HepG2 (cell line): Measurements from ENCODE around the gene SP140L. TPM values are rescaled to one million over a fixed set of nuclear protein-coding genes. Genes with fewer than 3 reads are reported as not detected.

Experiments
- ATAC-seq: fragments of 200-7000 bp; cut with Tn5 transposase; 3 replicates; pipeline ENCODE4 v1.9.1; 2020; ENCODE audit warnings: mild to moderate bottlenecking, moderate library complexity
- BruUV-seq: library from RNA; stranded (reverse); fragments of 400-500 nt; replicated peaks from 2 replicates; lab custom pipeline; 2021; lab: Mats Ljungman, UMichigan
- CTCF ChIA-PET: fragments of 300-600 bp; formaldehyde crosslinking; extraction: SDS; loops from one replicate; lab custom pipeline; 2021; ENCODE audit warnings: low total read pairs, inconsistent platforms, low intra/inter-chr PET ratio; lab: Yijun Ruan, JAX
- POLR2A ChIA-PET: fragments of 350-600 bp; sonication (Branson Sonifier 250); formaldehyde crosslinking; loops from one replicate; lab custom pipeline; 2020; ENCODE audit warnings: antibody characterized with exemption, inconsistent platforms; lab: Yijun Ruan, JAX
- DNase-seq: peaks from one replicate; pipeline ENCODE4 v3.0.0-alpha.2; 2015; ENCODE audit warnings: low spot score
- FAIRE-seq: peaks from 3 replicates; lab custom pipeline; 2011; peaks lifted over from hg19 to GRCh38; lab: Jason Lieb, UNC
- H2AFZ ChIP-seq: one replicate; pipeline ENCODE4 v1.6.1; 2011; ENCODE audit warnings: low read length, inconsistent platforms
- H3K27ac ChIP-seq: fragments of 300-600 bp; 3 replicates; pipeline ENCODE4 v1.8.0; 2011; ENCODE audit warnings: mixed run types, mild to moderate bottlenecking, mixed read lengths, low read length, inconsistent platforms; ENCODE audit not compliant: insufficient read depth; ENCODE audit errors: extremely low read length
- H3K27me3 ChIP-seq, 2 experiments: fragments of 200-600 bp in 1 of 2; 2 replicates in 1 of 2; 3 replicates in 1 of 2; pipeline versions ENCODE4 v1.6.0 to v1.8.0; 2011; ENCODE audit warnings: low read length in 2 of 2, mild to moderate bottlenecking in 2 of 2, moderate library complexity in 2 of 2, inconsistent platforms in 1 of 2; ENCODE audit not compliant: insufficient read depth in 2 of 2, control insufficient read depth in 1 of 2
- H3K36me3 ChIP-seq, 2 experiments: fragments of 200-600 bp in 1 of 2; replicated peaks in 1 of 2; 2 replicates in 1 of 2; 3 replicates in 1 of 2; pipeline versions ENCODE4 v1.5.1 to v1.8.0; 2011; ENCODE audit warnings: low read length in 2 of 2, inconsistent platforms in 1 of 2; ENCODE audit not compliant: insufficient read depth in 2 of 2, control insufficient read depth in 1 of 2
- H3K4me1 ChIP-seq: 2 replicates; pipeline ENCODE4 v1.5.1; 2012; ENCODE audit warnings: low read length, inconsistent platforms; ENCODE audit not compliant: insufficient read depth
- H3K4me2 ChIP-seq: 2 replicates; pipeline ENCODE4 v1.6.0; 2011; ENCODE audit warnings: low read depth, low read length, inconsistent platforms
- H3K4me3 ChIP-seq, 3 experiments: fragments of 200-600 bp in 1 of 3; sonication (generic), shearing (Covaris generic) in 1 of 3; replicated peaks in 1 of 3; 2 replicates each; pipeline ENCODE4 v1.5.1; 2011 to 2016; ENCODE audit warnings: low read length in 3 of 3, inconsistent platforms in 2 of 3, low read depth in 2 of 3, mild to moderate bottlenecking in 2 of 3, control low read depth in 1 of 3, mixed read lengths in 1 of 3; ENCODE audit not compliant: insufficient read depth in 1 of 3
- H3K79me2 ChIP-seq: one replicate; pipeline ENCODE4 v1.6.1; 2011; ENCODE audit warnings: low read length, inconsistent platforms; ENCODE audit not compliant: insufficient read depth
- H3K9ac ChIP-seq: 2 replicates; pipeline ENCODE4 v1.6.0; 2011; ENCODE audit warnings: mild to moderate bottlenecking, low read depth, low read length, inconsistent platforms; ENCODE audit not compliant: insufficient read depth
- H3K9me3 ChIP-seq: 2 replicates; pipeline ENCODE4 v1.5.1; 2012; ENCODE audit warnings: mild to moderate bottlenecking, low read length
- H4K20me1 ChIP-seq: 2 replicates; pipeline ENCODE4 v1.6.0; 2011; ENCODE audit warnings: inconsistent platforms, mild to moderate bottlenecking, low read length, moderate library complexity; ENCODE audit not compliant: insufficient read depth
- ESRRA ChIP-seq: sonication (generic); formaldehyde crosslinking; IDR thresholded peaks from 2 replicates; pipeline ENCODE4 v1.5.1; 2020; ENCODE audit warnings: mild to moderate bottlenecking, low read depth, missing genetic modification reagents
- KDM6A ChIP-seq: IDR thresholded peaks from 2 replicates; pipeline ENCODE4 v1.6.1; 2016; ENCODE audit warnings: low read depth
- KLF15 ChIP-seq: sonication (generic); formaldehyde crosslinking; IDR thresholded peaks from 2 replicates; pipeline ENCODE4 v1.8.1; 2023; ENCODE audit warnings: borderline replicate concordance, mild to moderate bottlenecking, inconsistent platforms, missing genetic modification reagents, mixed read lengths
- KLF6 ChIP-seq: IDR thresholded peaks from 2 replicates; pipeline ENCODE4 v1.8.0; 2016; ENCODE audit warnings: missing biosample characterization, missing genetic modification reagents
- MIXL1 ChIP-seq: IDR thresholded peaks from 2 replicates; pipeline ENCODE4 v1.6.1; 2016
- MTA1 ChIP-seq: sonication (generic); formaldehyde crosslinking; IDR thresholded peaks from 2 replicates; pipeline ENCODE4 v1.4.0; 2020; ENCODE audit warnings: missing genetic modification reagents, mild to moderate bottlenecking, borderline replicate concordance
- NR2F2 ChIP-seq: IDR thresholded peaks from 2 replicates; pipeline ENCODE4 v1.6.1; 2012; ENCODE audit warnings: low read depth, inconsistent platforms, borderline replicate concordance
- SMYD3 ChIP-seq: sonication (generic); formaldehyde crosslinking; IDR thresholded peaks from 2 replicates; pipeline ENCODE4 v1.8.1; 2023; ENCODE audit warnings: mild to moderate bottlenecking, missing genetic modification reagents
- YEATS2 ChIP-seq: sonication (generic); formaldehyde crosslinking; IDR thresholded peaks from 2 replicates; pipeline ENCODE4 v1.4.0; 2020; ENCODE audit warnings: missing genetic modification reagents, borderline replicate concordance
- ZNF605 ChIP-seq: sonication (generic); formaldehyde crosslinking; IDR thresholded peaks from 2 replicates; pipeline ENCODE4 v1.8.0; 2022; ENCODE audit warnings: mild to moderate bottlenecking, missing genetic modification reagents
- WGBS: methylation state at CpG from one replicate; pipeline ENCODE4 v1.1.6; 2017; ENCODE audit warnings: low lambda C conversion rate; 5-methylcytosine and 5-hydroxymethylcytosine counted together
- in situ Hi-C: cut with HindIII; loops from 2 replicates; pipeline ENCODE4 v1.10.0; 2017; ENCODE audit warnings: low pct_unique_long_range_greater_than_20kb; ENCODE audit not compliant: extremely low pct_ligation_motif_present
- intact Hi-C: fragments of 100-400 bp; cut with micrococcal nuclease; formaldehyde crosslinking; loops from one replicate; pipeline ENCODE4 v1.10.0; 2022; ENCODE audit not compliant: unreplicated experiment
- polyA plus RNA-seq, 8 experiments: library from polyadenylated mRNA; depleted of rRNA in 3 of 8; stranded (reverse) in 7 of 8; unstranded in 1 of 8; fragments of >200 nt; fragmentation: Illumina TruSeq in 4 of 8; extraction: Trizol in 4 of 8; gene quantifications; 2 replicates each; pipeline versions ENCODE4 v1.2.1 to v1.2.3, GENCODE V29; 2011 to 2016; ENCODE audit warnings: low read depth in 4 of 8, missing spikeins in 1 of 8, mixed read lengths in 1 of 8; ENCODE audit not compliant: insufficient read depth in 1 of 8
- total RNA-seq, 5 experiments: library from RNA; depleted of rRNA; stranded (reverse); fragments of >200 nt; fragmentation: Illumina TruSeq; extraction: Trizol; gene quantifications; 2 replicates each; pipeline ENCODE4 v1.2.3, GENCODE V29; 2016; ENCODE audit warnings: low read depth in 1 of 5
- TF ChIP-seq, protein P1 (sequence below): sonication (generic); formaldehyde crosslinking; IDR thresholded peaks from 2 replicates; pipeline ENCODE4 v1.9.0; 2022; ENCODE audit warnings: missing genetic modification reagents, mild to moderate bottlenecking, borderline replicate concordance
- TF ChIP-seq, protein P2 (sequence below), 2 experiments: fragments of 450-650 bp in 1 of 2; sonication (generic) in 1 of 2; formaldehyde crosslinking; IDR thresholded peaks; 2 replicates each; pipeline versions ENCODE4 v1.5.0 to v1.8.0; 2020 to 2022; ENCODE audit warnings: mild to moderate bottlenecking in 1 of 2, missing genetic modification reagents in 1 of 2
- TF ChIP-seq, protein P3 (sequence below): sonication (generic); formaldehyde crosslinking; IDR thresholded peaks from 2 replicates; pipeline ENCODE4 v1.4.0; 2020; ENCODE audit warnings: missing genetic modification reagents

Gene SP140L
- total and polyA plus RNA-seq, 2 of the 13 experiments (the other 11 are each of a cell fraction or from before 2014, with no cell fraction given): 10.9 to 17.5 TPM

DNA sequence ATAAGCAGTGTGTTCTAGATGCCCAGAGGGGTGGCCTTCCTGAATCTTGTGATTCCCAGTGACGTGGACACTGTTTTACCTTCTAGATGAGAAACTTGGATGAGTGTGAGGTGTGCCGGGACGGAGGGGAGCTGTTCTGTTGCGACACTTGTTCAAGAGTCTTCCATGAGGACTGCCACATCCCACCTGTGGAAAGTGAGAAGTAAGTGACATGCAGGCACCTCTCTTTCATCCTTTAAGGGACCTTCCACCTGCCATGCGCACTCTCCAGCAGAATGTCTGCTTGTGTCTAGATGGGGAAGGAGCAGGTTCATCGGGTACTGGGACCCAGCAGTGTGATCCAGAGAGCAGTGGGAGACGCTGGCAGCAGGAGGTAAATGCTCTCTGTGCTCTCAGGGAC, 73.0 kb downstream of the SP140L start:
- ATAC-seq: no peak
- Histone ChIP-seq H3K4me2 (no peak overlapping the region), H4K20me1 (no peaks in the 10 kb centered on the region), H3K9ac (no peak overlapping the region), H3K27ac (no peak overlapping the region), H2AFZ (no peak overlapping the region), H3K4me3 (no peak overlapping the region), H3K79me2 (no peaks in the 10 kb centered on the region), H3K36me3 (peaks cover 1 to 8% of the 10 kb centered on the region in 2 experiments; a peak in 2 of 5 replicates), H3K9me3 (no peaks in the 10 kb centered on the region), H3K4me1 (no peaks in the 10 kb centered on the region), H3K27me3 (no peaks in the 10 kb centered on the region)
- WGBS: 93% methylated on average over 7 of the region's 7 CpGs
- FAIRE-seq: no peak
- intact Hi-C loops: no loop called here
- no TSS peak for BruUV-seq
- TF ChIP-seq KDM6A (CRISPR knock-in tag): no peak
- ChIA-PET CTCF (no interaction called here), POLR2A (no interaction called here)
- in situ Hi-C loops: no loop called here
- no peak for DNase-seq

DNA sequence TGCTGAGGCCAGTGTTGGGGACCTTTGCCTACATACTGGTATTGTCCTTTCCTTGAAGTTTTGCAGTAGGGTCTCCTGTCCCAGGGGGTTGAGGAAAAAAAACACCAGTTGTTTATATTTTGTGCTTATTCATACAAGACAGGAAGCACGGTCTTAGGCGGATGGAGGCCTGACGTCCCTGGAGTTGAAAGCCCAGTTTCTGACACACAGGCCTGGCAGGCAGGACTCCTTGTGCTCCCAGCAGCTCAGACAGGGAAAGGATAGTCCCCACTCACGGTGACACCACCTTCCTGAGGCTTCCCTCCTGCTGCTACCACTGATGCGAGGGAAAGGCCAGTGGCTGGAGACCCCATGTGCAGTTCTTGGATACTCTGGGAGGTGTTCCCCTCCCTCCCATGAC, 73.5 kb downstream of the SP140L start:
- H3K27ac ChIP-seq: no peak overlapping the region
- no peaks in the 10 kb centered on the region for H4K20me1 ChIP-seq
- H3K4me2 ChIP-seq: no peak overlapping the region
- WGBS: 98% methylated on average over 5 of the region's 5 CpGs
- TF ChIP-seq SMYD3 (CRISPR knock-in tag) (no peak), KLF15 (CRISPR knock-in tag) (no peak), MIXL1 (CRISPR knock-in tag) (no peak), ZNF605 (CRISPR knock-in tag) (no peak), ESRRA (no peak), NR2F2 (no peak), MTA1 (no peak), YEATS2 (CRISPR knock-in tag) (no peak), KLF6 (CRISPR knock-in tag) (no peak)
- TF ChIP-seq, protein P1, sequence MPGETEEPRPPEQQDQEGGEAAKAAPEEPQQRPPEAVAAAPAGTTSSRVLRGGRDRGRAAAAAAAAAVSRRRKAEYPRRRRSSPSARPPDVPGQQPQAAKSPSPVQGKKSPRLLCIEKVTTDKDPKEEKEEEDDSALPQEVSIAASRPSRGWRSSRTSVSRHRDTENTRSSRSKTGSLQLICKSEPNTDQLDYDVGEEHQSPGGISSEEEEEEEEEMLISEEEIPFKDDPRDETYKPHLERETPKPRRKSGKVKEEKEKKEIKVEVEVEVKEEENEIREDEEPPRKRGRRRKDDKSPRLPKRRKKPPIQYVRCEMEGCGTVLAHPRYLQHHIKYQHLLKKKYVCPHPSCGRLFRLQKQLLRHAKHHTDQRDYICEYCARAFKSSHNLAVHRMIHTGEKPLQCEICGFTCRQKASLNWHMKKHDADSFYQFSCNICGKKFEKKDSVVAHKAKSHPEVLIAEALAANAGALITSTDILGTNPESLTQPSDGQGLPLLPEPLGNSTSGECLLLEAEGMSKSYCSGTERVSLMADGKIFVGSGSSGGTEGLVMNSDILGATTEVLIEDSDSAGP (CRISPR knock-in tag): no peak
- TF ChIP-seq, protein P2, sequence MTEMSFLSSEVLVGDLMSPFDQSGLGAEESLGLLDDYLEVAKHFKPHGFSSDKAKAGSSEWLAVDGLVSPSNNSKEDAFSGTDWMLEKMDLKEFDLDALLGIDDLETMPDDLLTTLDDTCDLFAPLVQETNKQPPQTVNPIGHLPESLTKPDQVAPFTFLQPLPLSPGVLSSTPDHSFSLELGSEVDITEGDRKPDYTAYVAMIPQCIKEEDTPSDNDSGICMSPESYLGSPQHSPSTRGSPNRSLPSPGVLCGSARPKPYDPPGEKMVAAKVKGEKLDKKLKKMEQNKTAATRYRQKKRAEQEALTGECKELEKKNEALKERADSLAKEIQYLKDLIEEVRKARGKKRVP (CRISPR knock-in tag; IDR thresholded peaks at IDR 0.05): no peak
- TF ChIP-seq, protein P3, sequence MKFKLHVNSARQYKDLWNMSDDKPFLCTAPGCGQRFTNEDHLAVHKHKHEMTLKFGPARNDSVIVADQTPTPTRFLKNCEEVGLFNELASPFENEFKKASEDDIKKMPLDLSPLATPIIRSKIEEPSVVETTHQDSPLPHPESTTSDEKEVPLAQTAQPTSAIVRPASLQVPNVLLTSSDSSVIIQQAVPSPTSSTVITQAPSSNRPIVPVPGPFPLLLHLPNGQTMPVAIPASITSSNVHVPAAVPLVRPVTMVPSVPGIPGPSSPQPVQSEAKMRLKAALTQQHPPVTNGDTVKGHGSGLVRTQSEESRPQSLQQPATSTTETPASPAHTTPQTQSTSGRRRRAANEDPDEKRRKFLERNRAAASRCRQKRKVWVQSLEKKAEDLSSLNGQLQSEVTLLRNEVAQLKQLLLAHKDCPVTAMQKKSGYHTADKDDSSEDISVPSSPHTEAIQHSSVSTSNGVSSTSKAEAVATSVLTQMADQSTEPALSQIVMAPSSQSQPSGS (CRISPR knock-in tag): no peak
- CTCF ChIA-PET: no interaction called here
- no TSS peak for BruUV-seq
- in situ Hi-C loops: no loop called here
- no peak for ATAC-seq
- no peak overlapping the region for H2AFZ ChIP-seq
- H3K4me3 ChIP-seq: no peak overlapping the region
- H3K36me3 ChIP-seq: peaks cover 1 to 8% of the 10 kb centered on the region in 2 experiments; a peak in 2 of 5 replicates
- no peak overlapping the region for H3K9ac ChIP-seq
- no peaks in the 10 kb centered on the region for H3K4me1 ChIP-seq
- DNase-seq: no peak
- POLR2A ChIA-PET: no interaction called here
- H3K79me2 ChIP-seq: no peaks in the 10 kb centered on the region
- no peak for FAIRE-seq
- H3K27me3 ChIP-seq: no peaks in the 10 kb centered on the region
- intact Hi-C loops: no loop called here
- H3K9me3 ChIP-seq: no peaks in the 10 kb centered on the region
